Colon (tissue), 2 donors: ENCODE measurements around the gene PRDX4.
"Not testable (repeated sequence)": the region's sequence is repeated elsewhere in the genome, so short reads cannot be mapped to it uniquely, and the experiment has no call there.

Source experiments
- FAIRE-seq: peaks from 2 replicates; lab custom pipeline; 2012; peaks lifted over from hg19 to GRCh38; lab: Jason Lieb, UNC
- donor health status: control.
- donor health status: control.

The PRDX4 gene

DNA sequence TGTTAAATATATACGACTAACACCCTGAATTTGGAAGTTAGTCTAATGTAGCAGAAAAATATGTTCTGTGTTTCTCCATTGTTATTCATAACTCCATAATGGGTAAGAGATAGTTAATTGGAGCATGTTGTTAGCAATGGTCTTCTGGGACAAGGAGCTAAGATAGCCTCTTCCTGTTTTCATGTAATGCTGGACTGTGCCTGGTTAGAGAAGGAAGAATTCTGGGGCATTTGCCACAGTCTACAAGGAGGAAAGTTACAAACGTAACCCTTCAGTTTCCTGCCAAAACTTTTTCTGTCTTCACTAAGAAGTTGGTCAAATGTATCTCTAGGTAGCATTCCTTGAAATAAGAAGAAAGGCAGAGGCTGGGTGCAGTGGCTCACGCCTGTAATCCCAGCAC lies 5.8 kb downstream of the PRDX4 start:
- no peak for FAIRE-seq

- not testable (repeated sequence) for FAIRE-seq
Measured at GRCh38 chrX:23676486-23676885, 9.2 kb downstream of the PRDX4 start.

DNA sequence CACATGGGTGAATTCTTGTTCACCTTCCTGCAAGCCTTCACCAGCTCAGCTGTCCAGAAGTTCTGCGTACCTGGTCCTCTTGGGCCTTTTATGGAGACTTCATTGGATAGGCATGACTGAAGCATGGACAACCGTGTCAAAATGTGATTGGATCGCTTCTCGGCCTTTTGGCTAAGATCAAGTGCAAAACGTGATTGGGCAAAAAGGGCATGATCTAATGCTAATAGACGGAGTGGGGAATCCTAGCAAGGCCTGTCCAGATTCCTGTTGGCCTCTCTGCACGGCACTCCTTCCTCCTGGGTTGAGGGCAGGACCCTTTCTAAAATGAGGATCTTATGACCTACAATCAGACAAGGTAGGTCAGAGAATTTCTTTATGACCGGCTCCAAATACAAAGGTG lies 24.9 kb downstream of the PRDX4 start:
- no peak for FAIRE-seq

- no peak for FAIRE-seq
Measured at GRCh38 chrX:23694606-23695005, 27.3 kb downstream of the PRDX4 start.

DNA sequence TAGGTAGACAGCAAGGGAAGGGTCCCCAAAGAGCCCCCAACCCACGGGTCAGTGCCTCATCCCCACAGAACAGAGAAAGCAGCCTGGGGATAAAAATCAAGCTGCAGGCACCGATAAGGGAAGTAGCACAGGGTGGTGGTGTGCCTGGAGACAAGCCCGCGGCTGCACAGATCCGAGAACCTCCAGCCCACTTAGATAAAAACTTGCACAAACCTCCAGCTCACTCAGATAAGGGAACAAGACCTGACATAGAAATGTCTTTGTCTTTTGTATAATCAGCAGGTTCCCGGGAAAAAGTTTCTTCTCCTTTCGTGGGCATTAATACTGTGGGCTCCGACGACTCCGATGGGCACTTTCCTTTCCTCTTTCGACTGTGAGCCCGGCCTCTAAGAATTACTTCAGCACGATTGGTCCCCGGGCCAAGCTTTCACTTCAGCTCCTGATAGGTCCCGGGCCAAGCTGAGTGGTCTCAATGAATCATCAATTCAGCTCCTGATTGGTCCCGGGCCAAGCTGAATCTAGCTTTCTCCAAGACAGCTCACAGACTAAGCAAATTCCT lies 32.4 kb downstream of the PRDX4 start:
- no peak for FAIRE-seq

DNA sequence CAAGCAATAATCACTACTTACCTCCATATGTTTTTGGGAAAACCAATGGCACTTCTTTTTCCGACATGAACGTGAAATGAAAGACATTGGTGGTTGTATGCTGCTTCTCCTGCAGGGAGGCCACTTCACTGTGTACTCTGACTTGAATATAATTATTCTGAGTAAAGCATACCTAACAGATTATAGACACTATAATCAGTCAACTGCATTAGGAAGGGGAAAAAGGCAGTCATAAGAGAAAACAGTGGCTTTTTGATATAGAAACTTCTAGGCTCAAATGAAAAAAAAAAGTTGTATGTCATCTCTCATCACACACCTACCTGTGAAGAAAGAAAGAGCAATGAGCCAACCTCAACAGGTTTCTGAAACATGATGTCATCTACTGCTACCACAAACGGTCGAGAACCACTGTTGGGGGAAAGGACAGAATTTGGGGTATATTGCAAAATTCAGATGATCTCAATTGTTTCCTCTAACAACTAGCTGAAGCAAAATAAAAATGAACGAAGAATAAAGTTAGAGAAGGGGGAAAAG lies 37.4 kb downstream of the PRDX4 start:
- peak; percentile 49 for FAIRE-seq

GRCh38 chrX:23705235-23705634 lies 37.9 kb downstream of the PRDX4 start:
- FAIRE-seq: no peak

GRCh38 chrX:23720117-23720677 lies 52.9 kb downstream of the PRDX4 start:
- FAIRE-seq: no peak

DNA sequence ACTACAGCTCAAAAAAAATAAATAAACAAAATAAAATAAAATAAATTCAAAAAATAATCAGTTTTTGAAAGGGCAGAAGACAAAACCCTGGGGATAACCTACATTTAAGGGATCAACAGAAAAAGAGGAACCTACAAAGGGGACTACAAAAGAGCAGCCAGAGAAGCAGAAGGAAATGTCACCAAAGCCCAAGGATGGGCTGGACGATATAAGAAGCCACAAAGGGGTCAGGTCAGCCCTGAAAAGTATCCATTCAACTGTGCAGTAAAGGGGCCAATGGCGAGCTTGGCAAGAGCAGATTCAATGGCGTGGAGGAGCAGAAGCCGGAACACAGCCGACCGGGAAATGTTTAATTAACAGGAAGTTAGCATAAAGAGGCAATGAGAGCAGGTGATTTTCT lies 58.9 kb downstream of the PRDX4 start:
- no peak for FAIRE-seq

- FAIRE-seq: no peak
Measured at GRCh38 chrX:23727206-23727605, 59.9 kb downstream of the PRDX4 start.

DNA sequence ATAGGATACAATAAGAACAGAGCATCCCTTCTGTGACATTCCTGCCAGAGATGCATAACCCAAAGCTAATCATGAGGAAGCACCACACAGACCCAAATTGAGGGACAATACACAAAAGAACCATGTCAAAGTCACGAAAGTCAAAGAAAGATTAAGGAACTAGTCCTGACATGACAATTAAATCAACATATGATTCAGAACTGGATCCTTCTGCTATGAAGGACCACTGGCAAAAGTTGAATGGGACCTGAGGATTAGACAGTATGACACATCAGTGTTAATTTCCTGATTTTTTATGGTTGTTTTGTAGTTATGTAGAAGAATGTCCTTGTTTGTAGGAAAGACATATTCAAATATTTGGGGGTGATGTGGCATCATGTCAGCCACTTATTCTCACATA lies 61.9 kb downstream of the PRDX4 start:
- FAIRE-seq: no peak

DNA sequence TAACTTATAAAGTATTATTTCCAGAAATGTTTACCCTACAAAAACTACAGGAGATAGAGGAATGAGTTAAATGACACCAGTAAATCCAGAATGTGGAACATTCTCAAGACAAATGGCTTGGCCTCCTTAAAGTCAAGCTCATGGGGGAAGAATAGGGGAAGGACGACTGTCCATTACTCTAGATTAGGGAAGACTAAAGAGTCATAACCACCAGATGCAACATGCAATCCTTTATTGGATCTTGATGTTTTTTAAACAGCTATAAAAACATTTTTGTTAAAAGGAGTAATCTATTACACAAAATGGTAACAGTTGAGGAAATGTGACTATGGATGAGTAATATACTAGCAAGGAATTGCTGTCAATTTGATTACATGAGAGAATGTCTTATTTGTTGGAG lies 64.7 kb downstream of the PRDX4 start:
- peak; percentile 36 for FAIRE-seq

DNA sequence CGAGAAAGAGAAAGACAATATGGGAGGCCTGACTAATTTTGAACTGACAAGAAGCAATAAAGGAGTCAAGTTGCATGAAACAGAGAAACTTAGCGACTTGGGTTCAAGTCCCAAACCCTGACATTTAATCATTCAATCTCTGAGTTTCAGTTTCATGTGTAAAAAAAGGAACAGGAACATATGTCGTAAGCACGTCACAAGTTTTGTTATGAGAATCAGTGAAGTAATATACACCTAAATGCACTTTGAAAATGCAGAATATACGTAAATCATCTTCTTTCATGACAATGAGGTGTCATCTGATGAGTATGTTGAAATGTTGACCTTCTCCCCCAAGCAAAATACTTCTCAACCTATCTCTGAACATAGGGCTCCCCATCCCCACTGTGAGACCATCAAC lies 65.4 kb downstream of the PRDX4 start:
- peak; percentile 70 for FAIRE-seq
